ENCODE data around the gene CHD2.

GRCh38 chr15:93041159-93041547 is 141.0 kb downstream of the CHD2 start:
- TF ChIP-seq, protein P1, sequence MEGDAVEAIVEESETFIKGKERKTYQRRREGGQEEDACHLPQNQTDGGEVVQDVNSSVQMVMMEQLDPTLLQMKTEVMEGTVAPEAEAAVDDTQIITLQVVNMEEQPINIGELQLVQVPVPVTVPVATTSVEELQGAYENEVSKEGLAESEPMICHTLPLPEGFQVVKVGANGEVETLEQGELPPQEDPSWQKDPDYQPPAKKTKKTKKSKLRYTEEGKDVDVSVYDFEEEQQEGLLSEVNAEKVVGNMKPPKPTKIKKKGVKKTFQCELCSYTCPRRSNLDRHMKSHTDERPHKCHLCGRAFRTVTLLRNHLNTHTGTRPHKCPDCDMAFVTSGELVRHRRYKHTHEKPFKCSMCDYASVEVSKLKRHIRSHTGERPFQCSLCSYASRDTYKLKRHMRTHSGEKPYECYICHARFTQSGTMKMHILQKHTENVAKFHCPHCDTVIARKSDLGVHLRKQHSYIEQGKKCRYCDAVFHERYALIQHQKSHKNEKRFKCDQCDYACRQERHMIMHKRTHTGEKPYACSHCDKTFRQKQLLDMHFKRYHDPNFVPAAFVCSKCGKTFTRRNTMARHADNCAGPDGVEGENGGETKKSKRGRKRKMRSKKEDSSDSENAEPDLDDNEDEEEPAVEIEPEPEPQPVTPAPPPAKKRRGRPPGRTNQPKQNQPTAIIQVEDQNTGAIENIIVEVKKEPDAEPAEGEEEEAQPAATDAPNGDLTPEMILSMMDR (conservative IDR thresholded peaks at IDR 0.05; ENCODE audit: low read length), result no peak
- TF ChIP-seq EZH2phosphoT487 (IDR thresholded peaks at IDR 0.05; ENCODE audit: borderline replicate concordance), result no peak

All from Loucy (cell line).